Stimulated activated CD8-positive, alpha-beta memory T cell treated with anti-CD3 and anti-CD28 coated beads, Interleukin-4, amount 100 ng/mL, for 48 hours (primary cell): ENCODE results near the gene PDE4D.

ENCODE experiments used
- DNase-seq: peaks from one replicate; pipeline ENCODE4 v3.0.0-alpha.2; 2020

PDE4D gene

DNA sequence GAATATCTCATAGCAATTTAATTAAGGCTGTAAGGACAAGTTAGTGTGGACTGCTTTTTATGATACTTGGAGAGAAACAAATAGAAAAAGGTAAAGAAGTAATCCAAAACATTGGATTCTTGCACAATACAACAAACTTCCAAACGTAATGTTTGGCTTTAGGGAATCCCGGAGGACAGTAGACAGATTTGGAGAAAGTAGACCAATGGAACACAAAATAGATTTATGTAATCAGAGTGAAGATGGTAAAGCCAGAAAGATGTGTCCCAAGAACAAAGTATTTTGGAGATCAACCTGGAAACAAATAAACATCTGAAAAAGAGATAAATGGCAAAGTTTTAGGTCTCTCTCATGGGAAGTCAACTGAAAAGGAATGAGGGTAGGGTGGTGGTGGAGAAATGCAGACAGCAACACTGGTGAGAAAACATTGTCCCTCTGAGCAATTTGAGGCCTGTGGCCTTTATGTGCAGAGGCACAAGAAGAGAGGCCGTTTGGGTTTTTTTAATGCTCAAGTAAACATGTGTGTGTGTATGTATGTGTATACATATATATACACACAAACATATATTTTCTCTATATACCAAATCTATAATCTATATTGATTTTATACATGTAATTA is 620.6 kb downstream of the PDE4D start:
- DNase-seq, result no peak

GRCh38 chr5:59268756-59269415 is 624.6 kb downstream of the PDE4D start:
- no peak for DNase-seq

GRCh38 chr5:59267033-59267432 is 626.5 kb downstream of the PDE4D start:
- DNase-seq, result no peak

GRCh38 chr5:59266410-59266809 is 627.1 kb downstream of the PDE4D start:
- DNase-seq, result no peak

DNA sequence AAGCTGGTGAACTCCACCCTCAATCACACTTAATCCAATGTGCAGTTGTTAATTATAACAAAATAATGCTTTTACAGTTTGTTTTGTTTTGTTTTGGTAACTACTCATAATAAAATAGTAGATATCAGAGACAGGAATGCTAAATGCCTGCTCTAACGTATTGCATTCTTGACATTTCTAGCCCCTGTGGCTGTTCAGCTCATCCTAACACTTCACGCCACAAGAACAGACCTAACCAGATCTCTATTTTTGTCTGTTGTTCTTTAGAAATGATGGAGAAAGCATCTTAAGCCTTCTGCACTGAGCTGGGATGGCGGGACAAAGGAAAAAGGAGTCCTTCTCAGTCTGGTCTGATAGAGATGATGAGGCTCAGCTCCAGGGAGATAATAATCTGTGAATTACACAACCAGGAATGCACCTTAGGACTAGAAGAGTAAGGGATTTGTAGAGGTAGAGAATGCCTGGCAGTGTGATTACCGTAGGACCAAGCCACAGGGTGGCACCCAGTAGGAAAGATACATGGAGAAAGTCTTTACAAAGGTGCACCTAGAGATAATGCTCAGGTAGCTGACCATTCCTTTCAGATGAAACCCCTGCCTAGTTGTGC is 628.8 kb downstream of the PDE4D start:
- no peak for DNase-seq

- DNase-seq, result no peak
Observed at GRCh38 chr5:59264013-59264412, 629.5 kb downstream of the PDE4D start.

GRCh38 chr5:59261969-59262368 is 631.6 kb downstream of the PDE4D start:
- no peak for DNase-seq

DNA sequence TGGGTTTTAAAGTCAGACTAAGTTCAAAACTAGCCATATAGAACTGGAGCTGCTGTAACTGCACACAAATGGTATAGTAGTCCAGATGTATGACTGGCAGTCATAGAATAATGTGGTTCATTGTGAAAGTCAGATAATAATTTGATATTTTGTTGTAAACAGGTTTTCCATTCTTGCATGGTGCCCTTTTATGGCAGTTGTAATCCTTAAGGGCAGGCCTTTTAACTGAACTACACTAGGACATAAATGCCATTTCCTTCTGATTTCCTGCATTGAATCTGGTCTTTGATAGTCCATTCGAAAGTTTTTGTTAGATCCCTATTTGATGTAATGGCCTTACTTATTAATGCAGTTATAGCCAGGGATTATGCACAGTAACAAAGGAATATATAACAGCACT is 632.6 kb downstream of the PDE4D start:
- DNase-seq, result no peak

- no peak for DNase-seq
Observed at GRCh38 chr5:59260200-59260599, 633.3 kb downstream of the PDE4D start.

DNA sequence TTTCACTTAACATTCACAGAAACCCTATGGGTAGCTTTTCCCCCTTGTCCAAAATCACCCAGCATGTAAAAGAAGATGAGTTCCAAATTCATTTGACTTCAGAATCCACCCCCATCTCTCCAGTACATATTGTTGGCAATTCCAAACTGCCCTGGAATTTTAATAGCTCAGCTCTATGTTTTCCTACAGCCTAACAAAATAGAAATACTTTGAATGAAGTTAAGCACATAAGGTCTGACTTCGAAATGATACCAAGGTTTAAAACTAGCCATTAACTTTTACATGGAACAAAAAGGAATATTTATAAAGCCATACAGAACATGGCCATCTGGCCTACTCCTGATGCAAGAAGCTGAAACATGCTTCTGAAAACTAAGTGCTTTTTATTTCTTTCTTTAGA is 634.3 kb downstream of the PDE4D start:
- DNase-seq, result no peak

DNA sequence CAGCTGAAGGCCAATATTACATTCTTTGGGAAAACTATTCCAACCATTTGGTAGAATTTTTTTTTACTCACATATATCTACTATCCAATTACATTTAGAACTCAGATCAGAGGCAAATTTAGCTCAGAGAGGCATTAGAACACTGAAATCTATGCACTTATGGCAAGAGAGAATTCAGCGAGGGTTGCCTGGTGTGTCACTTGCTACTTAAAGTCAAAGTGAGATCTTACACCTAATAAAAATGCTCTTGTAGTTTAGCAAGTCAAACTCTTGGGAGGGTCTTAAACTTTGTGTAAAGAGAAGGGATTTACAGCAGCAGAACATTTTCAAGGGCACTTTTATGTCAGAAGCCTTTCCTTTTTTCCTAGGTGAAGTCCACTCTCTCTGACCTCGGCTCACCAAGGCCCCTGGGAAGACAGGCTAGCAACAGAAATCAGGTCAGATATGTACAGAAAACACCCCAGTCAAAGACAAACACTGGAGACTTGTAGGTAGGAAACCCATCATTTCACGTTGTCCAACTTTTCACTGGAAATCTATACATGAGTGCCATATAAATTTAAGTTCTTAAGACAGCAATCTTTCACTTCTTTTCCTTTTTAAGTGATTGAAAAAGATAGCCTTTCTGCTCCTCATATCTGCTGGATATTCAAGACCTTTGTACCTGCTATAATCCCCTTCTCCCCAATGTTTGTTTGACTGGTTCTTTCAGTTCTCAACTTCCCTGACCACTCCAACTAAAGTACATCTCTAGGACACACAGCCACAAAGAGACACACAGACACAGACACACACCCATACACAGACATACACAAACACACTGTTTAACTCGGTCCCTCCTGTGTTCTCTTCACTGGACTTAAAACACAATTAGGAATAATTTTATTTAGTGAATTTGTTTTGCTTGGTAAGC is 635.8 kb downstream of the PDE4D start:
- no peak for DNase-seq

DNA sequence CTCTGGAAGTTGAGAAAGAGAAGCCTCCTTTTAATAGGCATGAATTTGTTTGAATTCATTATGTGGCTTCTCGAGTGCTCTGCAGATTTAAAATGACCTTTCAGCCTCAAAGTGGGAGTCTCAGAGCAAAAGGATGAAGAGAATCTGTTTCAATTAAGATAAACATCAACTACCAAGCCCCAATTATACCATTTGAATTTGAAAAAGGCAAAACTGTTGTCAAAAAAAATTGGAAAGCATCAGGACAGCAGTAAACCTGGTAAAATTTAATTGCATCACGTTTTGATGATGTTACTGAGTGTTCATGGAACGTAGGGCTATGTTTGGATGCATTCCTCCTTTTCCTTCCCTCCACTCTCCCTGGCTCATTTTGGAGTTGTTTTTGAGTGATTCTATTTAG is 637.2 kb downstream of the PDE4D start:
- no peak for DNase-seq

DNA sequence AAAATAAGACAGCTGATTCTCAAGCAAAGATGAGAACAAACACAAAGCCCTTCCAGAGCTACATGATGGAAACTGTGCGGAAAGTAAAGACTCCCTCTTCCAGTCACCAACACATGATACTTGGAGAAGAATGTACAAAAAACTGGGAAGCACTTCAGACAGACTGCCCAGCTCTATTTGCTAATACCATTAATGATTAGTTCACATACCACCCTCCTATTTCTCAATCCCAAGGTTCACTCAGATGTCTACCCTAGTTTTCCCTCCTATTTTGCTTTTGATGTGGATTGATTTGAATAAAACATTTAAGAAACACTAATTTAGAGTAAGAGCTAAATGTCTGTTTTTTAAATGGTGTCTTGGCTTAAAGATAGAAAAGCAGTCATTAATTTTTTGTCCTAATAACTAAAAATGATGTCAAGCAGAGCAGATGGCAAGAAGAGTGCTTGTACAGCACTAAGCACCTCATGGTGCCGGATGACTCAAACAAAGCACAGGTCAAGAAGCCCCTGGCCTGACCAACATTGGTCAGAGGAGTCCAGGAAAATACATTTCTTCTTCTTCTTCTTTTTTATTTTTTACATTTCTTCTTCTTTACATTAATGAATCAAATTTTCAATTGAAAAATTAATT is 639.4 kb downstream of the PDE4D start:
- DNase-seq, result no peak

DNA sequence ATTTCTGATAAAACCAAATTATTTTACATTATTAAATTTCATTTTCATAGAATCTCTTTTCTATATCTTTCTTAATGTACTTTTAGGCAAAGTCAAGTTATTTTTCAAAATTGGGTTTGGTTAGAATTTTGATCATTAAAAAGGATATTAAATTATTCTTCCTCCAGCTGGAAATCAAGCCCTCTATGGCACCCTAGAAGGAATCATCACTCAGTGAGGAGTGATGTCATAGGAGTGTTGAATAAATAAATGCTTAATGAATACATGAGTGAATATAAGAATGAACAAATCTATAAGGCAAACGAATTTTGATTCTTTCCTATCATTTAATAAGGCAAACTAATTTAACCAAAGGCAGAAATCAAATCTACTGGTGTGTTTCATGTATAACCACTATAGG is 639.9 kb downstream of the PDE4D start:
- DNase-seq, result no peak

- no peak for DNase-seq
Observed at GRCh38 chr5:59251627-59252026, 641.9 kb downstream of the PDE4D start.

- no peak for DNase-seq
Observed at GRCh38 chr5:59249726-59250125, 643.8 kb downstream of the PDE4D start.

DNA sequence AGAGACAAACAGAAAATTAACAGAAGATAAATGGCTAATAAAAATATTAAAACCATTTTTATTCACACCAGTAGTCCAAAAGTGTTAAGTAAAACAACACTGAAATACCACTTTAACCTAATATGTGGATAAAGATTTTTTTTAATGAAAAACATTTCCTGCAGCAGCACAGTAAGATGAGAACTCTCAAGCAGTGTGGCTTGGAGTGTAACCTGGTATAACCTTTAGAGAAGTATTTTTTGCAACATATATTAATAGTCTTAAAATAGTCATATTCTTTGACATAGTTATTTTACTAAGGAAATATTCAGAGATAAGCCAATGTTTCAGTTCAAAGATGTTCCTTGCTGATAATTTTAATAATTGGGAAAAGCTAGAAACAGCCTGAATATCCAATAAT is 644.4 kb downstream of the PDE4D start:
- DNase-seq, result no peak

DNA sequence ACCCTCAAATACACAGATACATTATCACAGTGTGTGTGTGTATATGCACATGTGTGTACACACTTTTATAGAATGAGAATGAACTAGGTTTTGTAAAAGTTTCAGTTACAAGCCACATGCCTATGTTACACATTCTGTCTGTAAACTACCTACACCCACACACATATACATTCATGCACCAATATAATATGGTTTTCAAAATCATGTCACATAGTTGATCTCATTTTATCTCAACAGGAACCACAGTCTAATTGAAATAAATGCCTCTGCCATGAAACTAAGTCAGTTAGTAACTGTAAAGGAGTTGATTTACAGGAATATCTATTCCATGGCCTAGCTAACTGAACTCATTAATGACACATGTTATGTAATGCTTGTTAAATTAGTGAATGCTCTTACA is 646.6 kb downstream of the PDE4D start:
- DNase-seq, result no peak

DNA sequence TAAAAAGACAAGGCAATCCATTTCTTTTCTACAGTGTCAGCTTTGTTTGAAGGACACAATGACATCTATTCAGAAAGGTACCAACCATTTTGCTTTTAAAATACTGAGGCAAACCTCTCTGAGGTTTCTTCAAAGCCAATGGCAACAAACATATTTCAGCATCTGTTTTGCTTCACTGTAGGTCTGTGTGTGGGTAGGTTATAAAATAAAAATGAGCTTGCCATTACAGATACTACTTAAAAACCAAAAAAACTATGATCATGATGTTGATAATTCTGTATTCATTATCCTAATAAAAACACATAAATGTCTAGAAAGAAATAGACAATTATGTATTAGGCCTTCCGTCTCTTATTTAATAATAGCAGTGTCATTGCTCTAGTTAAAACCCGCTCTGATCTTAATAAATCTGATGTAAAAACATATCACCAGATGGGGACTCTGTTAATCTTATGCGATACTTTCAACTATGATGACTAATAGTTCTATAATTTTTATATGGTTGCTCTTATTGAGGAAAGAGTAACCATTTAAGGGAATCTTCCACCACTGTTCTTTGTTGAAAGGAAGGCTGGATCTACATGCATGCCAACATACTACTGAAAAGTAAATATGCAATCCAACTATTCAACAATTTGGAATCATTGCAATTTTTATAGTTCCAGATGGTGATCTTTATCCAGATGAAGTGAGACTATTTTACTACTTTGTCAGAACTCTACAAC is 647.2 kb downstream of the PDE4D start:
- no peak for DNase-seq

DNA sequence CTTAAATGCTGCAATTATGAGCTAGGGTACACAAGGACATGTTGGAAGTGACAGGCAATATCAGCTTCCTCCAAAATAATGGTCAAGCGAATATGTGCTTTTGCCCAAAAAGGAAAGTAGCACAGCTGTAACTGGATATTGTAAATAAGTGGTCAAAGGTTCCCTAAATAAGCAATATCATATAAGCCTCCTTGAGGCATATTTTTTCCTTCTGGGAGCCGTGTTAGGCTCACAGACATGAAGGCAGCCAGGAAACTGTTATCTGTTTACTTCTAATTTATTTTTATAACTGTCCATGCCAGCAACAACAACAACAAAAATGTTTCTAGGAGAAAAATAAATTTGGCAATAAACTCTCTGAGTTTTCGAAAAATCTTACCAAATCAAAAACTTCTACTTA is 648.3 kb downstream of the PDE4D start:
- DNase-seq, result no peak

DNA sequence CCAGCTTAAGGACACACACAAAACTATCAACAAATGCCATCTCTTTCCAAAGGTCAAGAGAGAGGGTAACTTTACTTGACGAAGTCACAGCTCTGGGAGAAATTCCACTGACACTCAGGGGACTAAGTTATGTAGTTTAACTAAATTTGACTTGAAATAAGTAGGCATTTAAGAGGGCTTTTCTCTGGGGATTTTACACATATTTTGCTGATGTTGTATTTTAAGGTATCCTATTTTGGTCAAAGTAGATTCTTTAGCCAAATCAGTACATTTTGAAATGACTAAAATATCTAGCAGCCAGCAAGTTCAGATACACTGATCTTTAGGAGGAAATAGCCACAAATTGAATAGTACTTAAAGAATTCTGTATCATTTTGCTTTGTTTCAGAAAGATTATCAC is 652.0 kb downstream of the PDE4D start:
- no peak for DNase-seq

DNA sequence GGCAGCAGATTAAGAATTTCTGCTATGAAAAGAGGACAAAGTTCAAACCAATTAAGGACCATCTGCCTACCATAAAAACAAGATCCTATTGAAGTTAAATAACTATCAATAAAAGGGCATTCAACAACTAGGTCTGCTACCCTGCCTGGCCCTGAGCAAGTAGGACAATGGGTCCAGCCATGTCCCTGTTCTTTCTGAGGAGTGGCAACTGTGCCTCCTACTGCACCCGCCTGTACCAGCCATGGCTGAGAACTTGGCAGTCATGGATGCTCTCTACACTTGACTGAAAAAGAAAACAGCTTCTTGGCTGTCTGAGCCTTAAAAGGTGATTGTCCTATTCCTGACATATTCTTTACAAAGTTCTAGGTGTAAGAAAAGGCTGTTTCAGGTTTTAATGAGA is 652.4 kb downstream of the PDE4D start:
- no peak for DNase-seq
